GM23338 (cell line): ENCODE data around the gene TRPM1. TPM values are rescaled to one million over a fixed set of nuclear protein-coding genes. Genes with fewer than 3 reads are reported as not detected.

Experiments used
- ATAC-seq: fragments of 200-7000 bp; cut with Tn5 transposase; 3 replicates; pipeline ENCODE4 v1.9.1; 2020
- DNase-seq: peaks from one replicate; pipeline ENCODE4 v3.0.0-alpha.2; 2015; ENCODE audit warnings: low spot score
- H2AFZ ChIP-seq: fragments of 200-600 bp; sonication (generic); 2 replicates; pipeline ENCODE4 v1.8.0; 2016; ENCODE audit warnings: antibody characterized with exemption, mild to moderate bottlenecking, moderate library complexity
- H3F3A ChIP-seq: fragments of 200-600 bp; sonication (generic); replicated peaks from 2 replicates; pipeline ENCODE4 v1.8.0; 2017; ENCODE audit warnings: antibody characterized with exemption, mixed run types, low read depth
- H3K27ac ChIP-seq: fragments of 200-600 bp; sonication (generic); 2 replicates; pipeline ENCODE4 v1.6.1; 2016; ENCODE audit warnings: low read depth
- H3K27me3 ChIP-seq: fragments of 200-600 bp; sonication (generic); 2 replicates; pipeline ENCODE4 v1.8.0; 2016; ENCODE audit warnings: mild to moderate bottlenecking, mixed run types, moderate library complexity; ENCODE audit not compliant: insufficient read depth
- H3K36me3 ChIP-seq: fragments of 200-600 bp; sonication (generic); 2 replicates; pipeline ENCODE4 v1.8.0; 2016; ENCODE audit warnings: mild to moderate bottlenecking; ENCODE audit not compliant: insufficient read depth
- H3K4me1 ChIP-seq: fragments of 200-600 bp; sonication (generic); 2 replicates; pipeline ENCODE4 v1.8.0; 2016; ENCODE audit warnings: mild to moderate bottlenecking, moderate library complexity; ENCODE audit not compliant: insufficient read depth
- H3K4me2 ChIP-seq: fragments of 200-600 bp; sonication (generic); 2 replicates; pipeline ENCODE4 v1.7.1; 2017; ENCODE audit warnings: mixed run types
- H3K4me3 ChIP-seq: fragments of 200-600 bp; sonication (generic); 2 replicates; pipeline ENCODE4 v1.6.1; 2016; ENCODE audit warnings: mixed run types
- H3K79me2 ChIP-seq: fragments of 200-600 bp; sonication (generic); replicated peaks from 2 replicates; pipeline ENCODE4 v1.8.0; 2017; ENCODE audit warnings: mild to moderate bottlenecking; ENCODE audit not compliant: insufficient read depth
- H3K9me2 ChIP-seq: fragments of 200-600 bp; sonication (generic); 2 replicates; pipeline ENCODE4 v1.8.0; 2017; ENCODE audit not compliant: insufficient read depth
- H4K20me1 ChIP-seq: fragments of 200-600 bp; sonication (generic); replicated peaks from 2 replicates; pipeline ENCODE4 v1.8.0; 2017; ENCODE audit warnings: mild to moderate bottlenecking; ENCODE audit not compliant: insufficient read depth
- H3K27ac Mint-ChIP-seq: 2 replicates; pipeline ENCODE4 v1.8.0; 2020; ENCODE audit warnings: inconsistent platforms, mild to moderate bottlenecking, moderate library complexity, mixed read lengths
- H3K27me3 Mint-ChIP-seq: 3 replicates; pipeline ENCODE4 v1.8.0; 2022; ENCODE audit warnings: low read depth, mild to moderate bottlenecking, moderate library complexity, mixed read lengths, inconsistent platforms; ENCODE audit not compliant: insufficient read depth, poor library complexity
- H3K36me3 Mint-ChIP-seq: 3 replicates; pipeline ENCODE4 v1.8.0; 2021; ENCODE audit warnings: low read depth, mild to moderate bottlenecking, inconsistent platforms, moderate library complexity, mixed read lengths
- H3K4me1 Mint-ChIP-seq: 3 replicates; pipeline ENCODE4 v1.8.0; 2020; ENCODE audit warnings: mild to moderate bottlenecking, inconsistent platforms, mixed read lengths
- H3K4me3 Mint-ChIP-seq: 3 replicates; pipeline ENCODE4 v1.8.0; 2021; ENCODE audit warnings: moderate library complexity, mild to moderate bottlenecking, inconsistent platforms, mixed read lengths
- H3K9me3 Mint-ChIP-seq: 3 replicates; pipeline ENCODE4 v1.8.0; 2020; ENCODE audit warnings: moderate library complexity, mild to moderate bottlenecking, inconsistent platforms, mixed read lengths
- CREB1 ChIP-seq: fragments of 250-450 bp; sonication (Bioruptor Pico); IDR thresholded peaks from 2 replicates; pipeline ENCODE4 v1.5.0; 2020; ENCODE audit warnings: low read depth, mild to moderate bottlenecking, moderate library complexity
- EZH2 ChIP-seq: fragments of 200-600 bp; sonication (generic); IDR thresholded peaks from one replicate; pipeline ENCODE4 v1.8.0; 2017; ENCODE audit warnings: antibody characterized with exemption, mild to moderate bottlenecking, low read depth; ENCODE audit not compliant: unreplicated experiment
- EZH2phosphoT487 ChIP-seq: fragments of 200-600 bp; sonication (generic); IDR thresholded peaks from one replicate; pipeline ENCODE4 v1.8.1; 2018; ENCODE audit warnings: antibody characterized with exemption; ENCODE audit not compliant: unreplicated experiment
- JUNB ChIP-seq: IDR thresholded peaks from one replicate; pipeline ENCODE4 v1.6.1; 2016; ENCODE audit warnings: antibody characterized with exemption; ENCODE audit not compliant: unreplicated experiment
- POLR2AphosphoS5 ChIP-seq: IDR thresholded peaks from 2 replicates; pipeline ENCODE4 v1.6.1; 2016; ENCODE audit warnings: antibody characterized with exemption, low read depth
- STAT1 ChIP-seq: IDR thresholded peaks from one replicate; pipeline ENCODE4 v1.6.1; 2016; ENCODE audit warnings: antibody characterized with exemption; ENCODE audit not compliant: unreplicated experiment
- ZNF114 ChIP-seq: fragments of 250-450 bp; sonication (Bioruptor Pico); IDR thresholded peaks from 2 replicates; pipeline ENCODE4 v1.5.0; 2020; ENCODE audit warnings: mild to moderate bottlenecking, moderate library complexity
- ZNF462 ChIP-seq: fragments of 250-450 bp; sonication (Bioruptor Pico); IDR thresholded peaks from 2 replicates; pipeline ENCODE4 v1.5.0; 2020; ENCODE audit warnings: mild to moderate bottlenecking, moderate library complexity
- polyA plus RNA-seq: library from polyadenylated mRNA; unstranded; fragments of >200 nt; fragmentation: Nextera tagmentation; extraction: Ambion mirVana; gene quantifications from 2 replicates; pipeline ENCODE4 v1.2.1, GENCODE V29; 2016
- total RNA-seq: library from RNA; depleted of rRNA; stranded (reverse); fragments of >200 nt; shearing (Covaris generic); gene quantifications from 2 replicates; pipeline ENCODE4 v1.2.3, GENCODE V29; 2014

TRPM1 gene
- total and polyA plus RNA-seq, 2 experiments from 2014 or later: 0.19 TPM; not detected in 1

- no peak for TF ChIP-seq ZNF462 (CRISPR knock-in tag)
Observed at GRCh38 chr15:31078471-31078870, 23.1 kb downstream of the TRPM1 start (continued).

GRCh38 chr15:31077941-31078340 is 23.6 kb downstream of the TRPM1 start:
- H3K4me3 Mint-ChIP-seq: no peak overlapping the region
- peaks cover 52% of the 10 kb centered on the region for H3K4me1 ChIP-seq
- no peak overlapping the region; the same call in 1 of the 2 replicates for H3K4me2 ChIP-seq
- 0 out of 2 replicates have a peak, but pooled peaks cover 2% of the 10 kb centered on the region for H3K9me2 ChIP-seq
- ATAC-seq (no peak), DNase-seq (no peak)
- no peaks in the 10 kb centered on the region for H3K79me2 ChIP-seq
- no peaks in the 10 kb centered on the region for H3K27me3 ChIP-seq
- H3K36me3 ChIP-seq: no peaks in the 10 kb centered on the region
- H2AFZ ChIP-seq: peak overlapping the region; percentile 5; the same call in 1 of the 2 replicates
- H3K4me3 ChIP-seq: no peak overlapping the region
- H3K27ac ChIP-seq: no peak overlapping the region
- peaks cover 66% of the 10 kb centered on the region for H3K4me1 Mint-ChIP-seq
- H3K36me3 Mint-ChIP-seq: no peaks in the 10 kb centered on the region
- no peaks in the 10 kb centered on the region for H3K9me3 Mint-ChIP-seq
- H3K27me3 Mint-ChIP-seq: peaks cover 6% of the 10 kb centered on the region
- no peaks in the 10 kb centered on the region for H3F3A ChIP-seq
- no peak overlapping the region; the same call in 1 of the 2 replicates for H3K27ac Mint-ChIP-seq
- no peaks in the 10 kb centered on the region for H4K20me1 ChIP-seq
- TF ChIP-seq ZNF462 (CRISPR knock-in tag): no peak
- TF ChIP-seq ZNF114: no peak
- TF ChIP-seq CREB1 (CRISPR knock-in tag): no peak
- TF ChIP-seq JUNB: no peak
- no peak for TF ChIP-seq EZH2phosphoT487
- no peak for TF ChIP-seq EZH2
- TF ChIP-seq POLR2AphosphoS5: no peak
- no peak for TF ChIP-seq STAT1
